ENCODE results near the gene CABP1.
"Not testable (repeated sequence)": the region's sequence is repeated elsewhere in the genome, so short reads cannot be mapped to it uniquely, and the experiment has no call there.

CABP1 gene

DNA sequence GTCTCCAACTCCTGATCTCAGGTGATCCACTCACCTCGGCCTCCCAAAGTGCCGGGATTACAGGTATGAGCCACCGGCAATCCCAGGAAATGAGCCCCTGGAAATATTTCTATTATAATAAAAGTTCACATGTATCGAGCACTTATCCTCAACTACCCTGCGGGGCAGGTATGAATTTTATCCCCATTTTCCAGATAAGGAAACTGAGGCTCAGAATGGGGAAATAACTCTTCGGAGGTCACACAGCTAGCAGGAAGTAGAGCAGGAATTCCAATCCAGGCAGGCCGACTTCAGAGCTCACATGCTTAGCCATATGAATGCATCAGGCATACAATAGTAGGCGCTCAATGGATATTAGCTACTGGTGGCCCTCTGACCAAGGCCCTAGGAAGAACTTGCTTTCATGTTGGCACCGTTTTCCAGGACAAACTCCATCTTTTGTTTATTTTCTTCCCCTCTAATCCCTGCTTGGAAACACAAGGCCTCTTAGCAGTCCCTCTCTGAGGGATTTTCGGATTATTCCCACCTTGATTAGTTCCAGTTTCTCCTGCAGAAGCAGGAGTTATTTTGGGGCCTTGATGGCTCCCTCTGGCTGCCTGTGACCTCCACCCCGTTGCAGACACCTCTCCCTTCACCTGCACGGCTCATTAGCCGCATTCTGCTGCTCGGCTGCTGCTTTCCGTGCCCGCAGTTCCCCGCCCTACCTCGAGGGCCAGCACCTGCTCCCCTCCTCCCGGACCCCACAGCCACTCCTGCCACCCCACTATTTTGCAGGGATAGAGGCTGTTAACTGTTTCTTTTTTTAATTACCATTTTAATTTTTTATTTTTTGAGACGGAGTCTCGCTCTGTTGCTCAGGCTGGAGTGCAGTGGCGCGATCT, 40.5 kb upstream of the CABP1 start:
- Histone ChIP-seq H3K4me2 (ENCODE audit: low read depth, low read length, poor library complexity, severe bottlenecking) (no peak overlapping the region), H4K20me1 (ENCODE audit: insufficient read depth, low read length, poor library complexity, severe bottlenecking) (no peaks in the 10 kb centered on the region)

GRCh38 chr12:120602416-120602815, 38.0 kb upstream of the CABP1 start:
- not testable (repeated sequence) for H3K9me3 ChIP-seq (ENCODE audit: insufficient read depth, low read depth, low read length); H3K4me2 ChIP-seq (ENCODE audit: low read depth, low read length, poor library complexity, severe bottlenecking); H3K4me1 ChIP-seq (ENCODE audit: insufficient read depth, low read length, poor library complexity, severe bottlenecking); H2AFZ ChIP-seq (ENCODE audit: low read length); H3K27me3 ChIP-seq (ENCODE audit: insufficient read depth, low read length, poor library complexity, severe bottlenecking); H3K4me3 ChIP-seq (ENCODE audit: low read length, poor library complexity, severe bottlenecking); H3K36me3 ChIP-seq (ENCODE audit: insufficient read depth, low read length); H3K9ac ChIP-seq (ENCODE audit: low read depth, low read length, poor library complexity, severe bottlenecking); H3F3A ChIP-seq (ENCODE audit: low read depth); H4K20me1 ChIP-seq (ENCODE audit: insufficient read depth, low read length, poor library complexity, severe bottlenecking); H3K9me2 ChIP-seq (replicated peaks; ENCODE audit: low read depth, low read length); H3K79me2 ChIP-seq (ENCODE audit: insufficient read depth, low read length)

More for the DNA sequence above, 40.5 kb upstream of the CABP1 start:
- TF ChIP-seq CTCF (conservative IDR thresholded peaks at IDR 0.05; ENCODE audit: low read length) (no peak), EZH2phosphoT487 (IDR thresholded peaks at IDR 0.05; ENCODE audit: borderline replicate concordance) (no peak)
- no peak overlapping the region for H3K4me3 ChIP-seq (ENCODE audit: low read length, poor library complexity, severe bottlenecking)
- no peak overlapping the region for H2AFZ ChIP-seq (ENCODE audit: low read length)
- no peaks in the 10 kb centered on the region for H3K9me3 ChIP-seq (ENCODE audit: insufficient read depth, low read depth, low read length)
- no peaks in the 10 kb centered on the region for H3K9me2 ChIP-seq (replicated peaks; ENCODE audit: low read depth, low read length)
- H3K27me3 ChIP-seq (ENCODE audit: insufficient read depth, low read length, poor library complexity, severe bottlenecking) = no peaks in the 10 kb centered on the region
- no peak overlapping the region for H3K9ac ChIP-seq (ENCODE audit: low read depth, low read length, poor library complexity, severe bottlenecking)
- no peaks in the 10 kb centered on the region for H3F3A ChIP-seq (ENCODE audit: low read depth)
- no peaks in the 10 kb centered on the region for H3K4me1 ChIP-seq (ENCODE audit: insufficient read depth, low read length, poor library complexity, severe bottlenecking)
- no peaks in the 10 kb centered on the region for H3K36me3 ChIP-seq (ENCODE audit: insufficient read depth, low read length)
- H3K79me2 ChIP-seq (ENCODE audit: insufficient read depth, low read length) = no peaks in the 10 kb centered on the region

GRCh38 chr12:120610560-120610959, 29.9 kb upstream of the CABP1 start:
- Histone ChIP-seq H3K27me3 (ENCODE audit: insufficient read depth, low read length, poor library complexity, severe bottlenecking) (no peaks in the 10 kb centered on the region), H3K9me2 (replicated peaks; ENCODE audit: low read depth, low read length) (no peaks in the 10 kb centered on the region), H3K4me1 (ENCODE audit: insufficient read depth, low read length, poor library complexity, severe bottlenecking) (no peaks in the 10 kb centered on the region), H3F3A (ENCODE audit: low read depth) (no peaks in the 10 kb centered on the region), H3K9me3 (ENCODE audit: insufficient read depth, low read depth, low read length) (no peaks in the 10 kb centered on the region), H3K9ac (ENCODE audit: low read depth, low read length, poor library complexity, severe bottlenecking) (no peak overlapping the region), H3K4me3 (ENCODE audit: low read length, poor library complexity, severe bottlenecking) (no peak overlapping the region), H3K79me2 (ENCODE audit: insufficient read depth, low read length) (no peaks in the 10 kb centered on the region), H3K36me3 (ENCODE audit: insufficient read depth, low read length) (no peaks in the 10 kb centered on the region), H2AFZ (ENCODE audit: low read length) (no peak overlapping the region), H3K4me2 (ENCODE audit: low read depth, low read length, poor library complexity, severe bottlenecking) (no peak overlapping the region), H4K20me1 (ENCODE audit: insufficient read depth, low read length, poor library complexity, severe bottlenecking) (no peaks in the 10 kb centered on the region)
- no peak for TF ChIP-seq CTCF (conservative IDR thresholded peaks at IDR 0.05; ENCODE audit: low read length)

DNA sequence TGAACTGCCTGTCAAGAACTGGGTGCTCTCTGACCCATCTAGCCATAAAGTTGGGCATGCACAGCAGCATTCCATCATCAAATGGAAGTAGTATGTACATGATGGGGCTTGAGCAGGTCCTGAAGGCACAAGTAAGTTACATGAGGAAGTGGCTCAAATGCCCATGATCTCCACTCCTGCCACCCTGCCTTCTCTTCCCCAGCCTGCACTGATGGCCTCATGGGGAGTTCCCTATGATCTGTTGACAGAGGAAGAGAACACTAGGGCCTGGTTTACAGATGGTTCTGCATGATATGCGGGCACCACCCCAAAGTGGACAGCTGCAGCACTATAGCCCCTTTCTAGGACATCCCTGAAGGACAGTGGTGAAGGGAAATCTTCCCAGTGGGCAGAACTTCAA, 28.9 kb upstream of the CABP1 start:
- not testable (repeated sequence) for H3K4me2 ChIP-seq (ENCODE audit: low read depth, low read length, poor library complexity, severe bottlenecking); H3K9me2 ChIP-seq (replicated peaks; ENCODE audit: low read depth, low read length); H3F3A ChIP-seq (ENCODE audit: low read depth); H3K4me1 ChIP-seq (ENCODE audit: insufficient read depth, low read length, poor library complexity, severe bottlenecking); H3K27me3 ChIP-seq (ENCODE audit: insufficient read depth, low read length, poor library complexity, severe bottlenecking); H3K9ac ChIP-seq (ENCODE audit: low read depth, low read length, poor library complexity, severe bottlenecking); H3K36me3 ChIP-seq (ENCODE audit: insufficient read depth, low read length); H3K4me3 ChIP-seq (ENCODE audit: low read length, poor library complexity, severe bottlenecking); H3K9me3 ChIP-seq (ENCODE audit: insufficient read depth, low read depth, low read length); H2AFZ ChIP-seq (ENCODE audit: low read length); H4K20me1 ChIP-seq (ENCODE audit: insufficient read depth, low read length, poor library complexity, severe bottlenecking); H3K79me2 ChIP-seq (ENCODE audit: insufficient read depth, low read length)
